ENCODE results near the gene MEI1.

MEI1 gene

DNA sequence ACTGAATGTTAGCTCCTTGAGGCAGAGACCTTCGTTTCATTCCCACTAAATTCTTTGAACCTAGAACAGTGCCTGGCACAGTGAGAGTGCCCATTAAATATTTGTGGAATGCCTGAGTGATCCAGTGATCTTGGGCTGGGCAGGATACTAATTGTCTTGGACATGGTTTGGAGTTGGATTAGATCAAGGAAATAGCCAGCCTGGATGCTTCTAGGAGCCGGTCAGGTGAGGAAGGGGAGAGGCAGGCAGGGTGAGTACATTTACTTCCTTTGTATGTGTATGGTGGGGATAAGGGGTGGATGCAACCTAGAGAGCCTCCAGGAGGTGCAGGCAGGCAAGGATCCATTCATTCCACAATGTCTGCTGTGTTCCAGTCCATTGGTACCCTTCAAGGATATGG, 137.2 kb downstream of the MEI1 start:
- no peak for DNase-seq (ENCODE audit: low read depth in 4 of 4, low spot score in 1 of 4)

GRCh38 chr22:41838842-41839618, 139.7 kb downstream of the MEI1 start:
- DNase-seq (ENCODE audit: low read depth in 4 of 4, low spot score in 1 of 4), result no peak

GRCh38 chr22:41840216-41840615, 140.9 kb downstream of the MEI1 start:
- DNase-seq (ENCODE audit: low read depth in 4 of 4, low spot score in 1 of 4), result no peak

DNA sequence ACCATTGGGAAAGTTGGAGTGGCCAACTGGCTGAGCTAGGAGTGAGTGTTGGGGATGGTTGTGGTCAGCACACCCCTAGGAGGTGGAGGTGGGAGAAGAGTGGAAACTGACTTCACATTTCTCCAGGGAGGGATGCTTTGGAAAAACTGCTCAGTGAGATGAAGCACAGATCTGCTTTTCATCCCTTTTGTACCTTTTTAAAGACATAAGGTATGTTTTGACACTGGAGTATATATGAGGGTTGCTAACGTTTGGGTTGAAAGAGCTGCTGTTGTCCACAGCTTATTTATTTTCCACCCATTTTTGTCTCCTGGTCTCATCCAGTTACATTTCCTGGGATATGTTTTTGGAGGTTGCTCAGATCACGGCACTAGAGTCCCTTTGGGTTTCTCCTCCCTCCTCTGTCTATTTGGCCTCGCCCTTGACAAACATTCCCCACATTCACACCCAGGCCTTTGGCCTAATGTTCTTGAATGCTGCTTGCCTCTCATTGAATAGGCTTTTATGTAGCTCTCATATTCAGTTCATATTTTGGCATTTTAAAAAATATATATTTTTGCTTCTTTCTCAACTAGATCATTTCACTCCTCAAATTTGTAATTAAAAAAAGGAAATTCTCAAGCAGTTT, 141.9 kb downstream of the MEI1 start:
- DNase-seq (ENCODE audit: low read depth in 4 of 4, low spot score in 1 of 4), result no peak

GRCh38 chr22:41842996-41843970, 144.0 kb downstream of the MEI1 start:
- DNase-seq (ENCODE audit: low read depth in 4 of 4, low spot score in 1 of 4), result no peak

GRCh38 chr22:41844036-41844435, 144.7 kb downstream of the MEI1 start:
- DNase-seq (ENCODE audit: low read depth in 4 of 4, low spot score in 1 of 4), result no peak

GRCh38 chr22:41844513-41844912, 145.2 kb downstream of the MEI1 start:
- no peak for DNase-seq (ENCODE audit: low read depth in 4 of 4, low spot score in 1 of 4)

- DNase-seq (ENCODE audit: low read depth in 4 of 4, low spot score in 1 of 4), result no peak
These were observed 146.3 kb downstream of the MEI1 start for GRCh38 chr22:41845380-41846267.

DNA sequence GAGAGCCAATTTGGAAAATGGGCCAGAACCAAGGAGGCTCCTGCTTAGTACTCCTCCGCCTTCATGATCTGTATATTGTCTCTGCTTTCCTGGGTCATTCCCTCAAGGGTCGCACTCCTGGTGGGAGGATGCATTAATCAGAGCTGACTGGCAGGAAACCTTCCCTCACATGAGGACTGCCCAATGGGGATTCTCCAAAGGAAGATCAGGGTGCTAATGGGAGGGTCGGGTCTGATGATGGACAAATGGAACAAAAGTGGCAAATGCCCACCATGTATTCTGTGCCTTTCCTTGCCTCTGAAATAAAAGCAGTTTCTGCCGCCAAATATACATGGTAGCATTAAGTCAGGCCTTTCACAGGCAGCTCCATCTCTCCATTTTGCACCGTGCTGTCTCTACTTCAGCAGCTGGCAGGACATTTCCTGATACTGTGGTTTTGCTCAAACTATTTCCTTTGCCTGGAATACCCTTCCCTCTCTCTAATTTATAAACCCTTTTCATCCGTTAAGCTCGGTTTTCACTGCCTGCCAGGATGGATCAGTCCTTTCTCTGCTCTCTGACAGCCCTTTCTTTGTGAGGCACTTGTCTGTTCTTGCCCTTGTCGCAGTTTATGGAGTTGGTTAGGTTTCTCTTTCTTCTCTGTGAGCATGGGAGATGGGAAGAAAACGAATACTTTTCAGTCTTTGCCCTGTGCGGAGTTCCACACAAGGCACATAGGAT, 147.1 kb downstream of the MEI1 start:
- DNase-seq (ENCODE audit: low read depth in 4 of 4, low spot score in 1 of 4), result no peak

DNA sequence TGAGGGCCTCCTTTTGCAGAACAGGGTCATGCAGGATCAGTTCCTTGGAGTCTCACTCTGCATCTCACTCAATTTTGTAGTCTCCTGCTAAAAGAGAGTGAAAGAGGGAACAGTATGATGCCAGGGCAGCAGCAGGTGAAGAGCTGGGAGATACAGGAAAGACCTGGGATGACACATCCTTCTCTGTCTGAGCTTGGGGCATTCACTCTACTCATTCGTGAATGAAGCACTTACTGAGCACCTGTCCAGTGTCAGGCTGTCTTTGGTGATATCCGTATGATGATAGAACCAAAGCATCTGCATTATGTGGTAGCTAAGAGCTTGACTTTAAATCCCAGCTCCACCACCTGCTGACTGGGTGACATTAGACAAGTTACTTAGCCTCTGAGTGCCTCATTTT, 148.0 kb downstream of the MEI1 start:
- no peak for DNase-seq (ENCODE audit: low read depth in 4 of 4, low spot score in 1 of 4)

GRCh38 chr22:41848468-41848867, 149.2 kb downstream of the MEI1 start:
- DNase-seq (ENCODE audit: low read depth in 4 of 4, low spot score in 1 of 4), result no peak
